ENCODE results near the gene DNASE1L2.

DNA sequence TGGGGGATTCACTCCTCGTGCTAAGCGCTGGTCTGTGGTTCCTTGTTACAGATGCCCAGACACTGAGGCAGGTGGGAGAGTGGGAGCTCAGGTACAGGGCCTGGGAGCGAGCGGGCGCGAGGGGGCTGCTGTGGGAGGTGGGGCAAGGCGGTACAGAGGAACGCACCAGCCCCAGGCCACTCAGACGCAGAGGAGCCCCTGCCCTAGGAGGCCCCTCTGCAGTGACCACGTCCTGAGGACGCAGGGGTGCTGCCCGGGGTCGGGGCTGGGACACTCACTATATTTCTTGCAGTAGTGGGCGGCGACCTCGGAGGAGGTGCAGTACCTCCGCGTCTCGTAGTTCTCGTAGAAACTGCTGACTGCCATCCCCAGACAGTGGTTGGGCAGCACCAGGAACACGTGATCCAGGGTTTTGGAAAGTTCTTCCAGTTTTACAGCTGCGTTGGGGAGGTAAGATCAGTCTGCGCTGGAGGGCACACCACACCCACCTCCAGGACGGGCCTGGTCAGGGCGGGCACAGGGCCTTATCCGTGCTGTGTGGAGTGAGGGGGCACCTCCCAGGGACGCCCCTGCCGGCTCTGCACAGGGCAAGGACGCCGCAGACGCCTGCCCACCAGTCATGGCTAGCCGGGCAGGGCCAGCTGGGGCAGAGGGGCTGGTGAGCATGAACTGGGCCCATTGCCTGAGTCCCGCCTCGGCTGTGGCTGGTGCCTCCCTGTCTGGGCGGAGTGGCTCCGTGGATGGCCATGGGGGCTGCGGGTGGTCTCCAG, 47.9 kb downstream of the DNASE1L2 start:
- TF ChIP-seq CHD1 (IDR thresholded peaks at IDR 0.05; ENCODE audit: low read depth, low read length) (no peak), RAD21 (IDR thresholded peaks at IDR 0.05; ENCODE audit: low read length) (no peak), POLR2A (IDR thresholded peaks at IDR 0.05; ENCODE audit: low read depth, low read length) (no peak), MXI1 (IDR thresholded peaks at IDR 0.05; ENCODE audit: borderline replicate concordance, low read depth, low read length) (no peak), BHLHE40 (IDR thresholded peaks at IDR 0.05; ENCODE audit: low read depth, low read length) (no peak), RFX5 (IDR thresholded peaks at IDR 0.05; ENCODE audit: low read depth, low read length) (no peak), NFE2L2 (IDR thresholded peaks at IDR 0.05; ENCODE audit: low read depth, low read length) (no peak), RCOR1 (IDR thresholded peaks at IDR 0.05; ENCODE audit: insufficient replicate concordance, low read length) (no peak), SMC3 (IDR thresholded peaks at IDR 0.05; ENCODE audit: low read depth, low read length) (no peak), CEBPB (IDR thresholded peaks at IDR 0.05; ENCODE audit: low read depth, low read length) (no peak), MAZ (IDR thresholded peaks at IDR 0.05; ENCODE audit: borderline replicate concordance, low read depth, low read length) (no peak)
- TF ChIP-seq, protein P1, sequence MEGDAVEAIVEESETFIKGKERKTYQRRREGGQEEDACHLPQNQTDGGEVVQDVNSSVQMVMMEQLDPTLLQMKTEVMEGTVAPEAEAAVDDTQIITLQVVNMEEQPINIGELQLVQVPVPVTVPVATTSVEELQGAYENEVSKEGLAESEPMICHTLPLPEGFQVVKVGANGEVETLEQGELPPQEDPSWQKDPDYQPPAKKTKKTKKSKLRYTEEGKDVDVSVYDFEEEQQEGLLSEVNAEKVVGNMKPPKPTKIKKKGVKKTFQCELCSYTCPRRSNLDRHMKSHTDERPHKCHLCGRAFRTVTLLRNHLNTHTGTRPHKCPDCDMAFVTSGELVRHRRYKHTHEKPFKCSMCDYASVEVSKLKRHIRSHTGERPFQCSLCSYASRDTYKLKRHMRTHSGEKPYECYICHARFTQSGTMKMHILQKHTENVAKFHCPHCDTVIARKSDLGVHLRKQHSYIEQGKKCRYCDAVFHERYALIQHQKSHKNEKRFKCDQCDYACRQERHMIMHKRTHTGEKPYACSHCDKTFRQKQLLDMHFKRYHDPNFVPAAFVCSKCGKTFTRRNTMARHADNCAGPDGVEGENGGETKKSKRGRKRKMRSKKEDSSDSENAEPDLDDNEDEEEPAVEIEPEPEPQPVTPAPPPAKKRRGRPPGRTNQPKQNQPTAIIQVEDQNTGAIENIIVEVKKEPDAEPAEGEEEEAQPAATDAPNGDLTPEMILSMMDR (conservative IDR thresholded peaks at IDR 0.05; ENCODE audit: low read depth, low read length), result no peak

Data from IMR-90 (cell line).